ENCODE results near the gene RAB8A.

The RAB8A gene

DNA sequence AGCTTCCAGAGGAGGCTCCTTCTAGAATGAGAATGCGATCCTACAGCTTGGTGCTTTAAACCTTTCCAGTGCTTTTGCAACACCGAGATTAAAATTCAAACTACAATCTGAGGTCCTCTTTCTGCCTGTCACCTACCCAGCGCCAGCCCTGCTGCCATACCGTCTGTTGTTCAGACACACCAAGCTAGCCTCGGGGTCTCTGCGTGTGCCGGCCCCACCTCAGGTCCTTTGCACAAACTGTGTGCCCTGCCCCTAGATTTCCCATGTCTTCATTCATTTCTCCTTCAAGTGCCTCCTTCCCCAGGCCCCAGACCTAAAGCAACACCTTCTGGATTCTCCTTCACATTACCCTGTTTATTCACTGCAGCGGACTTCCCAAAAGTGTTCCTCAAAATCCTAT lies 42.9 kb downstream of the RAB8A start:
- H3K27ac ChIP-seq (ENCODE audit: low read depth, low read length, poor library complexity, severe bottlenecking): peak overlapping the region; percentile 75

DNA sequence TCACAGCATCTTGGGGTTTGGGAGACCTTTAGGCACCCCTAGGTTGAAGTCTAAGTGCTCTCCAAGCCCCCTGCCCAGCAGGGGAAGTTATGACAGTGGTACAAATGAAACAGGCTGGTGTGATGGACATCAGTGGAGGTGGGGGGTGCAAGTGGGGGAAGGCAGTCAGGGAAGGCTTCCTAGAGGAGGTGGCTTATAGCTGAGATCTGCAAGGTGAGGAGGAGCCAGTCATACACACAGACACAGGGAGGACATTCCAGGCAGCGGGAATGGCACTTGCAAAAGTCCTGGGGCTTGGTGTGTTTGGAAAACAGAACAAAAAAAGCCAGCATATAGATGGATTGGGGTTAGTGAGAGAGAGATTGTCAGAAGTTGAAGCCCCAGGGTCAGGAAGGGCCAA lies 43.4 kb downstream of the RAB8A start:
- peaks cover 79% of the 10 kb centered on the region for H3K36me3 ChIP-seq (ENCODE audit: insufficient read depth, low read length)
- no peaks in the 10 kb centered on the region for H3F3A ChIP-seq (ENCODE audit: insufficient read depth, low read length)
- H3K9ac ChIP-seq (ENCODE audit: low read length): no peak overlapping the region; the same call in 1 of the 2 replicates
- H3K9me3 ChIP-seq (ENCODE audit: low read length): no peaks in the 10 kb centered on the region
- TF ChIP-seq, protein P1, sequence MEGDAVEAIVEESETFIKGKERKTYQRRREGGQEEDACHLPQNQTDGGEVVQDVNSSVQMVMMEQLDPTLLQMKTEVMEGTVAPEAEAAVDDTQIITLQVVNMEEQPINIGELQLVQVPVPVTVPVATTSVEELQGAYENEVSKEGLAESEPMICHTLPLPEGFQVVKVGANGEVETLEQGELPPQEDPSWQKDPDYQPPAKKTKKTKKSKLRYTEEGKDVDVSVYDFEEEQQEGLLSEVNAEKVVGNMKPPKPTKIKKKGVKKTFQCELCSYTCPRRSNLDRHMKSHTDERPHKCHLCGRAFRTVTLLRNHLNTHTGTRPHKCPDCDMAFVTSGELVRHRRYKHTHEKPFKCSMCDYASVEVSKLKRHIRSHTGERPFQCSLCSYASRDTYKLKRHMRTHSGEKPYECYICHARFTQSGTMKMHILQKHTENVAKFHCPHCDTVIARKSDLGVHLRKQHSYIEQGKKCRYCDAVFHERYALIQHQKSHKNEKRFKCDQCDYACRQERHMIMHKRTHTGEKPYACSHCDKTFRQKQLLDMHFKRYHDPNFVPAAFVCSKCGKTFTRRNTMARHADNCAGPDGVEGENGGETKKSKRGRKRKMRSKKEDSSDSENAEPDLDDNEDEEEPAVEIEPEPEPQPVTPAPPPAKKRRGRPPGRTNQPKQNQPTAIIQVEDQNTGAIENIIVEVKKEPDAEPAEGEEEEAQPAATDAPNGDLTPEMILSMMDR (IDR thresholded peaks at IDR 0.05; ENCODE audit: low read length): no peak
- no peak for TF ChIP-seq EZH2 (IDR thresholded peaks at IDR 0.05; ENCODE audit: borderline replicate concordance, low read length)
- no peaks in the 10 kb centered on the region for H3K27me3 ChIP-seq (ENCODE audit: insufficient read depth, low read length)
- no peak overlapping the region; the same call in 1 of the 2 replicates for H3K4me2 ChIP-seq (ENCODE audit: low read length)
- H3K9me2 ChIP-seq (ENCODE audit: low read depth, low read length): no peaks in the 10 kb centered on the region
- no peaks in the 10 kb centered on the region for H4K20me1 ChIP-seq (ENCODE audit: insufficient read depth, low read length)
- peaks cover 18% of the 10 kb centered on the region for H3K4me1 ChIP-seq (ENCODE audit: insufficient read depth, low read length, severe bottlenecking)
- H3K4me3 ChIP-seq (ENCODE audit: low read depth, low read length, poor library complexity, severe bottlenecking): no peak overlapping the region
- H3K27ac ChIP-seq (ENCODE audit: low read depth, low read length, poor library complexity, severe bottlenecking): peak overlapping the region; percentile 75
- H3K79me2 ChIP-seq (ENCODE audit: insufficient read depth, low read length): no peaks in the 10 kb centered on the region
- no peak overlapping the region for H2AFZ ChIP-seq (ENCODE audit: low read length)

More for the DNA sequence above, 42.9 kb downstream of the RAB8A start:
- no peak overlapping the region for H3K4me3 ChIP-seq (ENCODE audit: low read depth, low read length, poor library complexity, severe bottlenecking)
- H3K9me2 ChIP-seq (ENCODE audit: low read depth, low read length): no peaks in the 10 kb centered on the region
- no peak overlapping the region for H2AFZ ChIP-seq (ENCODE audit: low read length)
- no peaks in the 10 kb centered on the region for H3K79me2 ChIP-seq (ENCODE audit: insufficient read depth, low read length)
- H3K4me2 ChIP-seq (ENCODE audit: low read length): no peak overlapping the region; the same call in 1 of the 2 replicates
- peaks cover 84% of the 10 kb centered on the region for H3K36me3 ChIP-seq (ENCODE audit: insufficient read depth, low read length)
- H3K9ac ChIP-seq (ENCODE audit: low read length): no peak overlapping the region
- H3F3A ChIP-seq (ENCODE audit: insufficient read depth, low read length): no peaks in the 10 kb centered on the region
- TF ChIP-seq EZH2 (IDR thresholded peaks at IDR 0.05; ENCODE audit: borderline replicate concordance, low read length): no peak
- TF ChIP-seq, protein P1 (IDR thresholded peaks at IDR 0.05; ENCODE audit: low read length): no peak
- no peaks in the 10 kb centered on the region for H4K20me1 ChIP-seq (ENCODE audit: insufficient read depth, low read length)
- H3K4me1 ChIP-seq (ENCODE audit: insufficient read depth, low read length, severe bottlenecking): peaks cover 24% of the 10 kb centered on the region
- H3K27me3 ChIP-seq (ENCODE audit: insufficient read depth, low read length): no peaks in the 10 kb centered on the region
- no peaks in the 10 kb centered on the region for H3K9me3 ChIP-seq (ENCODE audit: low read length)

DNA sequence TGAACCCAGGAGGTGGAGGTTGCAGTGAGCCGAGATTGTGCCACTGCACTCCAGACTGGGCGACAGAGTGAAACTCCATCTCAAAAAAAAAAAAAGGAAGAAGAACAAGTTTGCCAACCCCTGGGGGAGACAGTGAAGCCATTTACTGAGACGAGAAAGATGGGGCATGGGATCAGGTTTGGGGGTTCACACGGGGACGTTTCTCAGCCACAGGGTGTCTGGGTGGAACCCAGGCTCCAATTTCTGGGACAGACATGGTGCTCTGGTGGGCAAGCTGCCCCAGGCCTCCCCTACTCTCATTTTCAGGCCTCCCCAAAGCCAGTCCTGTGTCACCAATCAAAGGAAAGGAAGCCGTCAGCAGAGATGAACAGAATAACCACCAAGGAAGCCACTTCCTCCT lies 45.2 kb downstream of the RAB8A start:
- H3K4me3 ChIP-seq (ENCODE audit: low read depth, low read length, poor library complexity, severe bottlenecking): no peak overlapping the region
- peaks cover 61% of the 10 kb centered on the region for H3K36me3 ChIP-seq (ENCODE audit: insufficient read depth, low read length)
- TF ChIP-seq, protein P1 (IDR thresholded peaks at IDR 0.05; ENCODE audit: low read length): no peak
- H4K20me1 ChIP-seq (ENCODE audit: insufficient read depth, low read length): no peaks in the 10 kb centered on the region
- no peaks in the 10 kb centered on the region for H3K9me3 ChIP-seq (ENCODE audit: low read length)
- no peaks in the 10 kb centered on the region for H3F3A ChIP-seq (ENCODE audit: insufficient read depth, low read length)
- H3K9ac ChIP-seq (ENCODE audit: low read length): no peak overlapping the region
- H2AFZ ChIP-seq (ENCODE audit: low read length): no peak overlapping the region
- no peaks in the 10 kb centered on the region for H3K9me2 ChIP-seq (ENCODE audit: low read depth, low read length)
- no peak overlapping the region for H3K4me2 ChIP-seq (ENCODE audit: low read length)
- no peaks in the 10 kb centered on the region for H3K27me3 ChIP-seq (ENCODE audit: insufficient read depth, low read length)
- no peaks in the 10 kb centered on the region for H3K79me2 ChIP-seq (ENCODE audit: insufficient read depth, low read length)
- peaks cover 18% of the 10 kb centered on the region for H3K4me1 ChIP-seq (ENCODE audit: insufficient read depth, low read length, severe bottlenecking)
- no peak overlapping the region for H3K27ac ChIP-seq (ENCODE audit: low read depth, low read length, poor library complexity, severe bottlenecking)
